Measurements from ENCODE around the gene CALHM3.

CALHM3 gene

DNA sequence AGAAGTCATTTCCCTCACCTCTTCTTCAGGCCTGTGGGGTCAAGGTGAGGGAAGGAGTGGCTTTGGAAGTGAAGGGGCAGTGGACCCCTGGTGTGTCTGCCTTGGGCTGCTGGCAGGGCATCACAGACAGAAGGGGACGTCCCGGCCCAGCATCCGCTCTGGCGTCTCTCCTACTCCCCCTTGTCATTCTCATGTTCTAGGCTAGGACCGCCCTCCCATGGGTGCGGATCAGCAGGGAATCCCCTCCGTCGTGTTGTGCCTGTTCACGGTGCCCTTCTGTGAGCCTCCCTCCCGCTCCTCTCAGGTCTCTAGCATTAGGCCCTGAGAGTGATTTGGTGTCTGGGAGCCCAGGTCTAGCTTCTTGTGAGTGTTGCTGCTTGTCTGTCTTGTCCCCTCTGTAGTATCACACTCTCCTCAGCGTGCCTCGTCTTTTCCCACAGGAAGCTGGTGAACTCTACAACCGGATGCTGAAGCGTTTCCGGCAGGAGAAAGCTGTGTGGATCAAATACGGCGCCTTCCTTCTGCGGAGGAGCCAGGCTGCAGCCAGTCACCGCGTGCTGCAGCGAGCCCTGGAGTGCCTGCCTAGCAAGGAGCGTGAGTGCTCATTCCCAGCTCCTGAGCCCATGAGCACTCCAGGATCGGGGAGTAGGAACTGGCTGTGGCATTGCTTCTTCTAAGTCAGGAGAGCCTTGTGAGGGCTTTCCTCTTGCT, 35.4 kb downstream of the CALHM3 start:
- TF ChIP-seq POLR2A (IDR thresholded peaks at IDR 0.05; ENCODE audit: low read depth, low read length): no peak
- no peak for FAIRE-seq
- DNase-seq (ENCODE audit: insufficient read length, low spot score): no peak

- FAIRE-seq: no peak
Observed at GRCh38 chr10:103442031-103442461, 37.0 kb downstream of the CALHM3 start.

GRCh38 chr10:103441611-103442010, 37.4 kb downstream of the CALHM3 start:
- no peak for DNase-seq (ENCODE audit: insufficient read length, low spot score)
- FAIRE-seq: no peak
- TF ChIP-seq POLR2A (IDR thresholded peaks at IDR 0.05; ENCODE audit: low read depth, low read length): no peak

More at GRCh38 chr10:103442031-103442461, 37.0 kb downstream of the CALHM3 start:
- TF ChIP-seq POLR2A (IDR thresholded peaks at IDR 0.05; ENCODE audit: low read depth, low read length): no peak
- DNase-seq (ENCODE audit: insufficient read length, low spot score): peak; percentile 44

DNA sequence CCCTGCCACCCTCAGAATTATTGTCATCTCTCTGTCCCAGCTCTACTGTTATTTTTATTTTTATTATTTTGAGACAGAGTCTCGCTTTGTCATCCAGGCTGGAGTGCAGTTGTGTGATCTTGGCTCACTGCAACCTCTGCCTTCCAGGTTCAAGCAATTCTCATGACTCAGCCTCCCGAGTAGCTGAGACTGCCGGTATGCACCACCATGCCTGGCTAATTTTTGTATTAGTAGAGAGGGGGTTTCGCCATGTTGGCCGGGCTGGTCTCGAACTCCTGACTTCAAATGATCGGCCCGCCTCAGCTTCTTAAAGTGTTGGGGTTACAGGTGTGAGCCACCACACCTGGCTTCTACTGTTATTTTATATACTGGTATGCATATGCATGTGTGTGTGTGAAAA, 37.8 kb downstream of the CALHM3 start:
- no peak for TF ChIP-seq POLR2A (IDR thresholded peaks at IDR 0.05; ENCODE audit: low read depth, low read length)
- no peak for DNase-seq (ENCODE audit: insufficient read length, low spot score)
- no peak for FAIRE-seq

DNA sequence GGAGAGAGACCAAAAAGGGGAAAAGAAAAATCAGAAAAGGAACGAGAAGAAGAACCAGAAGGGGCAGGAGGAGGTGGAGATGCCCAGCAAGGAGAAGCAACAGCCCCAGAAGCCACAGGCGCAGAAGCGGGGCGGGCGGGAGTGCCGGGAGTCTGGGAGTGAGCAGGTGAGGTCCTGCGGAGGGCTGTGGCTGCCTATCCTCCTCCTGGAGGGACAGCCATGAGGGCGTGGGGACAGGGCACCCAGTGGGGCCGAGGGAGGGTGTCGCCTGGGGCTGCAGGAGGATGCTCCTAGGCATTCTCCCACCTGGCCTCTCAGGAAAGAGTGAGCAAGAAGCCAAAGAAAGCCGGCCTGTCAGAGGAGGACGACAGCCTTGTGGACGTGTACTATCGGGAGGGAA, 38.6 kb downstream of the CALHM3 start:
- no peak for TF ChIP-seq POLR2A (IDR thresholded peaks at IDR 0.05; ENCODE audit: low read depth, low read length)
- FAIRE-seq (no peak), DNase-seq (ENCODE audit: insufficient read length, low spot score) (no peak)

DNA sequence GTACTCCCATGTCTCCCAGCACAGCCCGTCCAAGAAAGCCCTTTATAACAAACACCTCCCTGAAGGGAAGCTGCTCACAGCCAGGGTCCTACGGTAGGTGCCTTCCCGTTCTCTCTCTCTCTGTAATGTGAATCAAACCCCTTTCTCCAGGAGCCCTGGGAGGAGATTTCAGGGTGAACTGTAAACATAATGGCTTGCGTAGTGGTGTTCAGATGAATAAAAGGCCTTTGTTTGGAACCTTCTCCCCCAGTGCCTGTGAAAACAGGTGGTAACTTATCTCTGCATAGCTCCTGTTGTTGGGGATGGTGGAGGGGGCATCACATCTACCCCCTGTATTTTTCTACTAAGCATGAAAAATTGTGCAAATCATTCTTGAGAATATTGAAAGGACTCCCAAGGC, 39.3 kb downstream of the CALHM3 start:
- FAIRE-seq (no peak), DNase-seq (ENCODE audit: insufficient read length, low spot score) (no peak)
- no peak for TF ChIP-seq POLR2A (IDR thresholded peaks at IDR 0.05; ENCODE audit: low read depth, low read length)

DNA sequence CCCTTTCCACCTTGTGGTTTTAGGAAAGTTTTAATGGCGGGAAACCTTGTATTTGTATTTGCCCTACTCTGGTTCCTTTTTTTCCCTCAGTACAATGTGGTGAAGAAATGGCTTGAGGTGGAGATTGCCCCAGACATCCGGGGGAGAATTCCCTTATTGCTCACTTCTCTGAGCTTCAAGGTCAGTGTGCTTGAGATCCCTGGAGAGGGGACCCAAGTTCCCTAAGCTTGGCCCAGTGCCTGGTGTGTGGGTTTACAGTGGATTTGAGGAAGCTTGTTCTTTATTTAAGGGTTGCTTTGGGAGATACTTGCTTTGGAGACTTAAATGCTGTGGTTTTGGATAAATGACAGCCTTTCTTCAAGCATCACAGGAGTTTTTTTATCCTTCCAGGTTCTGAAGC, 45.2 kb downstream of the CALHM3 start:
- no peak for FAIRE-seq
- no peak for DNase-seq (ENCODE audit: insufficient read length, low spot score)
- no peak for TF ChIP-seq POLR2A (IDR thresholded peaks at IDR 0.05; ENCODE audit: low read depth, low read length)

DNA sequence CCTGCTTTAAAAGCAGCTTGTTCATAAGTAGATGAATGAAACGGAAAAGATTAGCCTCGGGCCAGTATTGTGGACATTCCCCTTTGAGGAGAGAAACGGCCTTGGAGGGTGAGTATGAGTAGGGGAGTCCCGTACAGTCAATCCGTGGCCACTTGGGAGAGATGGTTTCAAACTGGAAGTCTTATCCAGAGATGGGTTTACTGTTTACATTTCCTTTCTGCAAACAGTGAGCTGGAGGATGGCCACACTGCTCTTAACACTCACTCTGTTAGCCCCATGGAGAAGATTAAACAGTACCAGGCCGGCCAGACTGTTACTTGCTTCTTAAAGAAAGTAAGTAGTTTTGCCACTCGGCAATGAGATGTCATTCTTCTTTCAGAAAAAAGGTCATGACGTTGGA, 47.1 kb downstream of the CALHM3 start:
- DNase-seq (ENCODE audit: insufficient read length, low spot score) (no peak), FAIRE-seq (no peak)
- no peak for TF ChIP-seq POLR2A (IDR thresholded peaks at IDR 0.05; ENCODE audit: low read depth, low read length)

- TF ChIP-seq POLR2A (IDR thresholded peaks at IDR 0.05; ENCODE audit: low read depth, low read length): no peak
- FAIRE-seq (no peak), DNase-seq (ENCODE audit: insufficient read length, low spot score) (no peak)
Observed at GRCh38 chr10:103429647-103430046, 49.4 kb downstream of the CALHM3 start.

- DNase-seq (ENCODE audit: insufficient read length, low spot score): no peak
- TF ChIP-seq POLR2A (IDR thresholded peaks at IDR 0.05; ENCODE audit: low read depth, low read length): no peak
- no peak for FAIRE-seq
Observed at GRCh38 chr10:103428989-103429643, 49.9 kb downstream of the CALHM3 start.

DNA sequence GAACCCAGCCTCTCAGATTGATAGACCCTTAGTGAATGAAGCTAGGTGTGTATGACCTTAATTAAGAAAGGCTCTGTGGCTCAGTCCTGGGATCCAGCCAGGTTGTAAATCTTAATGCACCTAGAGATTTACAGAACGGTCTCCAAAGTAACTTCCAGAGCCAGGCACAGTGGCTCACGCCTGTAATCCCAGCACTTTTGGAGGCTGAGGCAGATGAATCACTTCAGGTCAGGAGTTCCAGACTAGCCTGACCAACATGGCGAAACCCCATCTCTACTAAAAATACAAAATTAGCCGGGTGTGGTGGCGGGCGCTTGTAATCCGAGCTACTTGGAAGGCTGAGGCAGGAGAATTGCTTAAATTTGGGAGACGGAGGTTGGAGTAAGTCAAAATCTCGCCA, 51.2 kb downstream of the CALHM3 start:
- no peak for FAIRE-seq
- TF ChIP-seq POLR2A (IDR thresholded peaks at IDR 0.05; ENCODE audit: low read depth, low read length): no peak

GRCh38 chr10:103423748-103424147, 55.3 kb downstream of the CALHM3 start:
- TF ChIP-seq POLR2A (IDR thresholded peaks at IDR 0.05; ENCODE audit: low read depth, low read length): no peak
- DNase-seq (ENCODE audit: insufficient read length, low spot score) (no peak), FAIRE-seq (no peak)

More for the DNA sequence above, 51.2 kb downstream of the CALHM3 start:
- no peak for DNase-seq (ENCODE audit: insufficient read length, low spot score)

Data from H54 (cell line).